SK-N-SH (cell line): ENCODE results near the gene CUL1. TPM values are rescaled to one million over a fixed set of nuclear protein-coding genes. Genes with fewer than 3 reads are reported as not detected.

Experiments
- CTCF ChIA-PET: fragments of 300-600, 350-600 bp; formaldehyde crosslinking; extraction: SDS; loops from one replicate; lab custom pipeline; 2021; lab: Yijun Ruan, JAX
- POLR2A ChIA-PET: fragments of 350-600 bp; sonication (Branson Sonifier 250); formaldehyde crosslinking; extraction: SDS; loops from one replicate; lab custom pipeline; 2020; ENCODE audit warnings: antibody characterized with exemption, inconsistent platforms; lab: Yijun Ruan, JAX
- DNase-seq: peaks from one replicate; pipeline ENCODE4 v3.0.0; 2012
- H2AFZ ChIP-seq: fragments of 200-600 bp; sonication (generic); 2 replicates; pipeline ENCODE4 v1.8.1; 2016; ENCODE audit warnings: antibody characterized with exemption, mild to moderate bottlenecking, low read depth
- H3F3A ChIP-seq: fragments of 200-600 bp; sonication (generic); replicated peaks from 2 replicates; pipeline ENCODE3; 2016; ENCODE audit warnings: antibody characterized with exemption, mild to moderate bottlenecking; ENCODE audit not compliant: insufficient read depth
- H3K27ac ChIP-seq, 2 experiments: fragments of 200-500 bp in 1 of 2; fragments of 200-600 bp in 1 of 2; sonication (Bioruptor generic) in 1 of 2; sonication (generic), shearing (Covaris generic) in 1 of 2; 2 replicates each; pipeline versions ENCODE4 v1.5.1 to v1.6.1; 2014 to 2016; ENCODE audit warnings: low read depth in 2 of 2, inconsistent platforms in 1 of 2, low read length in 1 of 2, mild to moderate bottlenecking in 1 of 2, mixed read lengths in 1 of 2
- H3K27me3 ChIP-seq: fragments of 200-600 bp; sonication (generic), shearing (Covaris generic); 2 replicates; pipeline ENCODE4 v1.6.1; 2016; ENCODE audit warnings: mixed run types; ENCODE audit not compliant: insufficient read depth
- H3K36me3 ChIP-seq, 2 experiments: fragments of 200-500 bp in 1 of 2; fragments of 200-600 bp in 1 of 2; sonication (Bioruptor generic) in 1 of 2; sonication (generic) in 1 of 2; replicated peaks in 1 of 2; 2 replicates each; pipeline versions ENCODE3 to v1.5.1; 2014 to 2016; ENCODE audit warnings: low read length in 1 of 2, mild to moderate bottlenecking in 1 of 2; ENCODE audit not compliant: insufficient read depth in 2 of 2, control insufficient read depth in 1 of 2
- H3K4me1 ChIP-seq, 2 experiments: fragments of 200-500 bp in 1 of 2; fragments of 200-600 bp in 1 of 2; sonication (Bioruptor generic) in 1 of 2; sonication (generic), shearing (Covaris generic) in 1 of 2; 2 replicates each; pipeline versions ENCODE4 v1.5.1 to v1.6.1; 2014 to 2016; ENCODE audit warnings: low read depth in 1 of 2, low read length in 1 of 2, mixed run types in 1 of 2; ENCODE audit not compliant: insufficient read depth in 2 of 2, control insufficient read depth in 1 of 2
- H3K4me2 ChIP-seq: fragments of 200-600 bp; sonication (generic), shearing (Covaris generic); 2 replicates; pipeline ENCODE4 v1.6.1; 2017; ENCODE audit warnings: mixed run types
- H3K4me3 ChIP-seq, 2 experiments: fragments of 200-500 bp in 1 of 2; fragments of 200-600 bp in 1 of 2; sonication (Bioruptor generic) in 1 of 2; sonication (generic), shearing (Covaris generic) in 1 of 2; 2 replicates each; pipeline versions ENCODE4 v1.5.1 to v1.8.1; 2014 to 2016; ENCODE audit warnings: low read depth in 2 of 2, inconsistent platforms in 1 of 2, low read length in 1 of 2, mild to moderate bottlenecking in 1 of 2, mixed read lengths in 1 of 2, moderate library complexity in 1 of 2
- H3K79me2 ChIP-seq: fragments of 200-600 bp; sonication (generic); 2 replicates; pipeline ENCODE4 v1.8.1; 2017; ENCODE audit warnings: mild to moderate bottlenecking; ENCODE audit not compliant: insufficient read depth
- H3K9ac ChIP-seq: fragments of 200-600 bp; sonication (generic); 2 replicates; pipeline ENCODE4 v1.6.1; 2017; ENCODE audit warnings: mixed run types
- H3K9me2 ChIP-seq: fragments of 200-600 bp; sonication (generic); 2 replicates; pipeline ENCODE4 v1.6.1; 2017; ENCODE audit warnings: mixed run types
- H3K9me3 ChIP-seq: fragments of 200-600 bp; sonication (generic); 2 replicates; pipeline ENCODE4 v1.6.1; 2017; ENCODE audit warnings: mixed run types, mild to moderate bottlenecking, moderate library complexity
- H4K20me1 ChIP-seq: fragments of 200-600 bp; sonication (generic); 2 replicates; pipeline ENCODE4 v1.6.1; 2017; ENCODE audit warnings: mild to moderate bottlenecking, mixed run types; ENCODE audit not compliant: insufficient read depth
- CHD2 ChIP-seq: fragments of 150-350 bp; IDR thresholded peaks from 2 replicates; pipeline ENCODE4 v1.6.1; 2018; ENCODE audit warnings: low read length; ENCODE audit not compliant: partially characterized antibody
- EZH2phosphoT487 ChIP-seq: fragments of 200-600 bp; sonication (generic); IDR thresholded peaks from 2 replicates; pipeline ENCODE4 v1.6.1; 2017; ENCODE audit warnings: low read depth, mixed run types, mild to moderate bottlenecking, antibody characterized with exemption, moderate library complexity, borderline replicate concordance
- FOSL2 ChIP-seq: IDR thresholded peaks from 2 replicates; pipeline ENCODE4 v1.4.0; 2012; ENCODE audit warnings: low read depth, mild to moderate bottlenecking, moderate library complexity, borderline replicate concordance
- FOXM1 ChIP-seq: IDR thresholded peaks from 2 replicates; pipeline ENCODE4 v1.4.0; 2012; ENCODE audit warnings: low read depth, mild to moderate bottlenecking
- JUND ChIP-seq: IDR thresholded peaks from 2 replicates; pipeline ENCODE4 v1.4.0; 2012
- MEF2A ChIP-seq: IDR thresholded peaks from 2 replicates; pipeline ENCODE4 v1.4.0; 2012; ENCODE audit warnings: low read depth, borderline replicate concordance
- MXI1 ChIP-seq: IDR thresholded peaks from 2 replicates; pipeline ENCODE4 v1.6.1; 2012; ENCODE audit warnings: mild to moderate bottlenecking, low read depth, low read length, improper control_type of control experiment
- RAD21 ChIP-seq: IDR thresholded peaks from 2 replicates; pipeline ENCODE4 v1.6.1; 2012; ENCODE audit warnings: mild to moderate bottlenecking, low read length
- RCOR1 ChIP-seq: fragments of 150-350 bp; IDR thresholded peaks from 2 replicates; pipeline ENCODE4 v1.6.1; 2017; ENCODE audit warnings: antibody characterized with exemption, low read length
- REST ChIP-seq: IDR thresholded peaks from 2 replicates; pipeline ENCODE4 v1.6.1; 2012; ENCODE audit warnings: mild to moderate bottlenecking, low read depth, low read length, moderate library complexity
- SMC3 ChIP-seq: IDR thresholded peaks from 2 replicates; pipeline ENCODE4 v1.6.1; 2012; ENCODE audit warnings: low read depth, low read length, improper control_type of control experiment
- TAF1 ChIP-seq: IDR thresholded peaks from 2 replicates; pipeline ENCODE4 v1.6.1; 2012; ENCODE audit warnings: low read depth, mild to moderate bottlenecking, low read length, moderate library complexity, borderline replicate concordance
- TCF12 ChIP-seq: IDR thresholded peaks from 2 replicates; pipeline ENCODE4 v1.4.0; 2012
- TEAD4 ChIP-seq: IDR thresholded peaks from 2 replicates; pipeline ENCODE4 v1.4.0; 2012; ENCODE audit warnings: mild to moderate bottlenecking, borderline replicate concordance; ENCODE audit not compliant: insufficient read depth
- YY1 ChIP-seq: IDR thresholded peaks from 2 replicates; pipeline ENCODE4 v1.4.0; 2012; ENCODE audit warnings: low read depth, mild to moderate bottlenecking
- WGBS: methylation state at CpG from one replicate; pipeline ENCODE4 v1.1.6; 2017; ENCODE audit warnings: low lambda C conversion rate; 5-methylcytosine and 5-hydroxymethylcytosine counted together
- polyA plus RNA-seq, 3 experiments: library from polyadenylated mRNA; depleted of rRNA; stranded (reverse); fragments of >200 nt; gene quantifications; 2 replicates each; pipeline ENCODE4 v1.2.3, GENCODE V29; 2012
- TF ChIP-seq, protein P1 (sequence below): fragments of 200-600 bp; sonication (generic); IDR thresholded peaks from 2 replicates; pipeline ENCODE4 v1.6.1; 2017; ENCODE audit warnings: antibody characterized with exemption, mild to moderate bottlenecking, moderate library complexity

CUL1 gene
- polyA plus RNA-seq, 1 of the 3 experiments (the other 2 are of a cell fraction): 45.2 TPM

- Histone ChIP-seq H3K36me3 (peaks cover 41 to 53% of the 10 kb centered on the region in 2 experiments), H3K9me2 (no peaks in the 10 kb centered on the region), H3K4me1 (no peaks in the 10 kb centered on the region), H3K9ac (no peak overlapping the region), H3F3A (peaks cover 7% of the 10 kb centered on the region), H3K27ac (no peak overlapping the region), H3K4me2 (no peak overlapping the region), H3K79me2 (peaks cover 75% of the 10 kb centered on the region), H3K4me3 (no peak overlapping the region), H2AFZ (no peak overlapping the region), H3K9me3 (no peaks in the 10 kb centered on the region), H3K27me3 (no peaks in the 10 kb centered on the region), H4K20me1 (peaks cover 5% of the 10 kb centered on the region; the same call in 1 of the 2 replicates)
- CTCF ChIA-PET: interaction anchor here (1.3 to 2.5 kb wide), 2 partner anchors 23 to 257 kb away, joined by 4 to 9 read pairs; no protein-coding TSS in a partner anchor
- DNase-seq: no peak
- WGBS: 98% methylated on average over 2 of the region's 2 CpGs
- POLR2A ChIA-PET: no interaction called here
- TF ChIP-seq RCOR1: no peak
- TF ChIP-seq, all 33 proteins: peak for 0
Measured at GRCh38 chr7:148831782-148832181, 133.1 kb downstream of the CUL1 start.

DNA sequence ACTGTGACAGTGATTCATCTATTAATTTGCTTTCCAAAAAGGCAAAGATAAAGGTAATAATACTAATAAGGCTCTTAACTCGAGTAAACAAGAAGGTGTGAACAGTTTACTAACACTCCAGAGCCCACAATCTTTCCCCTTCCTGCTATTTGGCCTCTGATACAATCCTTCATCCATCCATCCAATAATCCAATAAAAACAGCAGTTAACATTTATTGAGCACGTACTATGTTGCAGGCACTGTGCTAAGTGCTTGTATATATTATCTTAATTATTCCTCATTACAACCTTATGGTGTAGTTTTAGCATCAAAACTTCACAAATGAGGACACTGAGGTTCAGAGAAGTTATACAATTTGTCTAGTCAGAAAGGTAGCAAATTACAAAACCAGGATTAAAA is 135.9 kb downstream of the CUL1 start:
- WGBS: 96% methylated on average over 2 of the region's 2 CpGs
- peaks cover 11% of the 10 kb centered on the region for H3F3A ChIP-seq
- ChIA-PET POLR2A (no interaction called here), CTCF (interaction anchor here (3.0 kb wide), 1 partner anchor 22 kb away, joined by 15 read pairs; no protein-coding TSS in a partner anchor)
- peaks cover 0 to under 1% of the 10 kb centered on the region in 2 experiments; a peak in 1 of 4 replicates for H3K4me1 ChIP-seq
- H3K4me3 ChIP-seq: no peak overlapping the region
- peaks cover 5% of the 10 kb centered on the region; the same call in 1 of the 2 replicates for H4K20me1 ChIP-seq
- H3K9me2 ChIP-seq: no peaks in the 10 kb centered on the region
- no peaks in the 10 kb centered on the region for H3K9me3 ChIP-seq
- no peak overlapping the region for H3K4me2 ChIP-seq
- H2AFZ ChIP-seq: no peak overlapping the region
- H3K27me3 ChIP-seq: no peaks in the 10 kb centered on the region
- TF ChIP-seq, protein P1, sequence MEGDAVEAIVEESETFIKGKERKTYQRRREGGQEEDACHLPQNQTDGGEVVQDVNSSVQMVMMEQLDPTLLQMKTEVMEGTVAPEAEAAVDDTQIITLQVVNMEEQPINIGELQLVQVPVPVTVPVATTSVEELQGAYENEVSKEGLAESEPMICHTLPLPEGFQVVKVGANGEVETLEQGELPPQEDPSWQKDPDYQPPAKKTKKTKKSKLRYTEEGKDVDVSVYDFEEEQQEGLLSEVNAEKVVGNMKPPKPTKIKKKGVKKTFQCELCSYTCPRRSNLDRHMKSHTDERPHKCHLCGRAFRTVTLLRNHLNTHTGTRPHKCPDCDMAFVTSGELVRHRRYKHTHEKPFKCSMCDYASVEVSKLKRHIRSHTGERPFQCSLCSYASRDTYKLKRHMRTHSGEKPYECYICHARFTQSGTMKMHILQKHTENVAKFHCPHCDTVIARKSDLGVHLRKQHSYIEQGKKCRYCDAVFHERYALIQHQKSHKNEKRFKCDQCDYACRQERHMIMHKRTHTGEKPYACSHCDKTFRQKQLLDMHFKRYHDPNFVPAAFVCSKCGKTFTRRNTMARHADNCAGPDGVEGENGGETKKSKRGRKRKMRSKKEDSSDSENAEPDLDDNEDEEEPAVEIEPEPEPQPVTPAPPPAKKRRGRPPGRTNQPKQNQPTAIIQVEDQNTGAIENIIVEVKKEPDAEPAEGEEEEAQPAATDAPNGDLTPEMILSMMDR: no peak
- TF ChIP-seq RAD21: no peak
- peaks cover 25 to 36% of the 10 kb centered on the region in 2 experiments for H3K36me3 ChIP-seq
- no peak overlapping the region for H3K27ac ChIP-seq
- no peak overlapping the region for H3K9ac ChIP-seq
- H3K79me2 ChIP-seq: peaks cover 98% of the 10 kb centered on the region
- DNase-seq: no peak

DNA sequence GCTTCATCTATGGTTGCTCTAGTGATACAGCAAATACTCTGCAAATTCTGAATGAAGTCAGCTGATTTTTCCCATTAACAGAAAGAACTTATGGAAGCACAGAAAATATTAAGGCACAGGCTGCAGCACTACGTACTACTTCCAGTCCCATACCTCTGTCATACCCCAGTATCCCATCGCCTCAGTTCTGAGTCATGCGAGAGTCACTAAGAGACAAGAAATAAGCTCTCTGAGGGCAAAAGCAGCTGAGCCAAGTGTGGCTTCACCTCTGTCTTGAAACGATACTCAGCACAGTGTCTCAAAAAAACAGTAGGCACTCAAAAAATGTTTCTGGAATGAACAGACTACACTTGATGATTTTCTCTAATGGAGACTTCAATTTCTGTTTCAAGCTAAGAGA is 137.2 kb downstream of the CUL1 start:
- Histone ChIP-seq H3K4me1 (peaks cover 0 to 4% of the 10 kb centered on the region in 2 experiments; a peak in 2 of 4 replicates), H3K9me3 (no peaks in the 10 kb centered on the region), H4K20me1 (peaks cover 2% of the 10 kb centered on the region; the same call in 1 of the 2 replicates), H3F3A (peaks cover 14% of the 10 kb centered on the region), H3K4me3 (no peak overlapping the region), H2AFZ (no peak overlapping the region), H3K9me2 (no peaks in the 10 kb centered on the region), H3K36me3 (peaks cover 18 to 23% of the 10 kb centered on the region in 2 experiments), H3K4me2 (no peak overlapping the region), H3K27ac (no peak overlapping the region), H3K79me2 (peaks cover 97% of the 10 kb centered on the region), H3K27me3 (no peaks in the 10 kb centered on the region), H3K9ac (no peak overlapping the region)
- DNase-seq: no peak
- POLR2A ChIA-PET: no interaction called here
- 98% methylated on average over 4 of the region's 4 CpGs for whole genome bisulfite sequencing
- CTCF ChIA-PET: interaction anchor here (0.6 to 3.0 kb wide), 6 partner anchors 10 to 170 kb away, joined by 3 to 15 read pairs (median 4); partner anchors contain the start of gene EZH2
- TF ChIP-seq SMC3 (no peak), JUND (no peak), TCF12 (no peak), CHD2 (no peak), MXI1 (no peak), FOXM1 (no peak), FOSL2 (no peak), TEAD4 (no peak), REST (no peak), TAF1 (no peak), MEF2A (no peak), YY1 (no peak), EZH2phosphoT487 (no peak)
